ENCODE data around the gene HSD17B14.
"Not testable (repeated sequence)": the region's sequence is repeated elsewhere in the genome, so short reads cannot be mapped to it uniquely, and the experiment has no call there.

Gene HSD17B14

DNA sequence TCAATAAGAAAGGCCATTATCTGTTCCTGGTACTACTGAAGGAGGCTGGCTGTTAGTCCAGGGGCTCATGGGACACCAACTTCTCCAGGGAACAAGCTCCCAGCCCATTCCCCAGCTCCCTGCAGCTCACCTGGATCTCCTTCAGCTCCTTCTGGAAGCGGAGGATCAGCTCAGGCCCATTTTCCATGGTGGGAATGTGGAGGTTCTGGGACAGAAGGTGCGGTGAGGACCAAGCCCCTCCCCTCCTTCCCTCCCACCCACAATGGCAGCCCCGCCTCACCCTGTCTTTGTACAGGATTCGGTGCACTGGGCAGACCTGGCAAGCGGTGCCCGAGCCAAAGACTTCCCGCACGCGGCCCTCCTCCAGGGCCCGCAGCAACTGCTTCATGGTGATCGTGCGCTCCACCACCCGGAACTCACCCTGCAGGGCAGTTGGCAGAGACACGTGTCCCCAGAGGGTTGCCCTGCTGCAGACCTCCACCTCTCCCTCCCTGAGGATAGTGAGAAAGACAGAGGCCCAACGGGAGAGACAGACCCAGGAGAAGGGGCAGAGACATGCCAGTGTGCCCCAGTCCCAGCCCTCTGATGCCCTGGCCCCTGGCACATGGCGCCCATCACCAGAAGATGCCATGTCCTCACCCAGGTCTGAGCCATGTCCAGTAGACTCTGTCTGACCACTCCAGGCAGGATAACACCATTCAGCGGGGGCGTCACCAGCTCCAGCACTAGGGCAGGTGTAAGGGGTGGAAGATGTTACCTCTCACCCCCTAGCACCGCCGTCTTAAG lies 39.8 kb downstream of the HSD17B14 start:
- DNase-seq, result no peak

GRCh38 chr19:48795685-48796070 lies 40.6 kb downstream of the HSD17B14 start:
- DNase-seq, result no peak

- DNase-seq, result peak; percentile 63 to 93 (median 79)
Observed at GRCh38 chr19:48795055-48795684, 41.1 kb downstream of the HSD17B14 start.

GRCh38 chr19:48794291-48794690 lies 42.0 kb downstream of the HSD17B14 start:
- DNase-seq, result no peak

GRCh38 chr19:48793271-48793670 lies 43.0 kb downstream of the HSD17B14 start:
- no peak for DNase-seq

DNA sequence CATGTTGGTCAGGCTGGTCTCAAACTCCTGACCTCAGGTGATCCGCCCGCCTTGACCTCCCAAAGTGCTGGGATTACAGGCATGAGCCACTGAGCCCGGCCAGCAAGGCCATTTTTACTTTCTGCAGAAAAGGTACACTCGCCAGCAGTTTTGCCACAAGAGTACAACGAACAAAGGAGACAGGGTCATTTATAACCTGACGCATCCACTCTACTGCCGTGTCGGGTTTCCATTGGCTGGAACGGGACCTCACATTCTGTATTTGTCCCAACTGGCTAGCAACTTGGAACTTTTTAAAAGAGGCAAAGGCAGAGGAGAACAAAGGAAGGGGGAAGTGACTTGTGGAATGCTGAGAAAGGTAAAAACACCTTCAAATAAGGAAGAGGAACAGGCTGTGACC lies 49.0 kb downstream of the HSD17B14 start:
- not testable (repeated sequence) for DNase-seq

GRCh38 chr19:48786422-48786821 lies 49.9 kb downstream of the HSD17B14 start:
- DNase-seq, result not testable (repeated sequence)

DNA sequence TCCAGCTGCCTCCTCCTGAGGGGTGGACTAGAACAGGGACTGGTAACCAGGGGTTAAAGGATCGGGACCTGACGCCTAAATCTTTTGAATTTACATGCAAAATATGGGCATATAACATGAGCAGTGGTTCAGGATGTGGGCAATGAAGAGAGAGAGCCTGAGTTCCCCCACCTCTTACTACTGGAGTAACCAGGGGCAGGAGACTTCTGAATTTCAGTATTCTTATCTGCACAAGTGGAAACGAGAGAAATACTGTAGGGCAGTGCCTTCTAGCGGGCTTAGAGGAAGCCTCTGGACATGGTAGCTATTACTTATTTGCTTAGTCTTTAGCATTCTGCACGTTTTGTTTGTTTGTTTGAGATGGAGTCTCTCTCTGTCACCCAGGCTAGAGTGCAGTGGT lies 51.8 kb downstream of the HSD17B14 start:
- DNase-seq, result no peak

DNA sequence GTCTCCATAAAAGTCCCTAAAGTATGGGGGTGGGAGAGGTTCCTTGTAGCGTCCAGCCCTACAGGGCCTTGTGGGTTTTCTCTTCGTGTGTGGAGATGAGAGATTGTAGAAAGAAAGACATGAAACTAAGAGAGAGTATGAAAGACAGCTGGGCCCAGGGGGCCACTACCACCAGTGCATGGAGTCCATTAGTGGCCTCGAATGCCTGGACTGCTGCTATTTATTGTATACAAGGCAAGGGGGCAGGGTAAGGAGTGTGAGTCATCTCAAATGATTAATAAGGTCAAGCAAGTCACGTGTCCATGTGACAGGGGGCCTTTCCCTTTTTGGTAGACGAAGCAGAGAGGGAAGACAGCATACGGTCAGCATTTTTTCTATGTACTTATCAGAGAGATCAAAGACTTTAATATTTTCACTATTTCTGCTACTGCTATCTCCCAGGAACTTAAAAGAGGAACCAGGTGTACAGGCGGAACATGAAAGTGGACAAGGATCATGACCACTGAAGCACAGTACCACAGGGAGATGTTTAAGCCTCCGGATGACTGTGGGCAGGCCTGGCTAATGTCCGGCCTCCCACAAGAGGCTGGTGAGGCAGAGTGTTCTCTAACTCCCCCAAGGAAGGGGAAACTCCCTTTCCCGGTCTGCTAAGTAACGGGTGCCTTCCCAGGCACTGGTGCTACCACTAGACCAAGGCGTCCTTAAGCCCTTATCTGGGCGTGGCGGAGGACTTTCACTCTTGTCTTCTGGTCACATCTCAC lies 55.5 kb downstream of the HSD17B14 start:
- no peak for DNase-seq

GRCh38 chr19:48779636-48780035 lies 56.7 kb downstream of the HSD17B14 start:
- no peak for DNase-seq

DNA sequence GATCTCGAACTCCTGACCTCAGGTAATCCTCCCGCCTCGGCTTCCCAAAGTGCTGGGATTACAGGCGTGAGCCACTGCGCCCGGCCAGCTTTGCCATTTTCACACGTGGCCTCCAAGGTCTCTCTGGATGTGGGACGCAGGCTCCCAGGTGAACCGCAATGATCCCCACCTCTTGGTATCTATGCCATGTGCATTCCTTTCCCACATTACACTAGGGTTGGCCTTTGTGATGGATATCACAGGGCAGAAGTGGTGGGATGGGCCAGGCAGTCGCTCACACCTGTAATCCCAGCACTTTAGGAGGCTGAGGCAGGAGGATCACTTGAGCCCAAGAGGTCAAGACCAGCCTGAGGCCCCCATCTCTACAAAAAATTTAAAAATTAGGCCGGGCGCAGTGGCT lies 58.6 kb downstream of the HSD17B14 start:
- DNase-seq, result no peak

GRCh38 chr19:48777139-48777538 lies 59.2 kb downstream of the HSD17B14 start:
- DNase-seq, result no peak

DNA sequence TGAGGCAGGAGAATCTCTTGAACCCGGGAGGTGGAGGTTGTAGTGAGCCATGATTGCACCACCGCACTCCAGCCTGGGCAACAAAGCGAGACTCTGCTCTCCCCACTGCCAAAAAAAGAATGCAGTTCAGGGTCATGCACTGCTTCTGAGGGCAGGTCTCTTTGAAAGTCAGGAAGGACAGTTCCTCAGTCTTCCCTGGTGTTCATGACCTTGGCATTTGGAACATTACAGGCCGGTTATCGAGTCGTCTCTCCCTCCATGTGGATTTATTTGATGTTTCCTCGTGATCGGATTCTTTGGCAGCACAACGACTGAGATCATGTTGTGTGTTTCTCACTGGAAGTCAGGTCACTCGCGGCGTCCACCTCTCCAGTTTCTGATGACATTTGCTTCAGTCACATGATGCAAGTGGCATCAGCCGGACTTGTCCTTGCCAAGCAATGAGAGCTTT lies 63.8 kb downstream of the HSD17B14 start:
- DNase-seq, result no peak

DNA sequence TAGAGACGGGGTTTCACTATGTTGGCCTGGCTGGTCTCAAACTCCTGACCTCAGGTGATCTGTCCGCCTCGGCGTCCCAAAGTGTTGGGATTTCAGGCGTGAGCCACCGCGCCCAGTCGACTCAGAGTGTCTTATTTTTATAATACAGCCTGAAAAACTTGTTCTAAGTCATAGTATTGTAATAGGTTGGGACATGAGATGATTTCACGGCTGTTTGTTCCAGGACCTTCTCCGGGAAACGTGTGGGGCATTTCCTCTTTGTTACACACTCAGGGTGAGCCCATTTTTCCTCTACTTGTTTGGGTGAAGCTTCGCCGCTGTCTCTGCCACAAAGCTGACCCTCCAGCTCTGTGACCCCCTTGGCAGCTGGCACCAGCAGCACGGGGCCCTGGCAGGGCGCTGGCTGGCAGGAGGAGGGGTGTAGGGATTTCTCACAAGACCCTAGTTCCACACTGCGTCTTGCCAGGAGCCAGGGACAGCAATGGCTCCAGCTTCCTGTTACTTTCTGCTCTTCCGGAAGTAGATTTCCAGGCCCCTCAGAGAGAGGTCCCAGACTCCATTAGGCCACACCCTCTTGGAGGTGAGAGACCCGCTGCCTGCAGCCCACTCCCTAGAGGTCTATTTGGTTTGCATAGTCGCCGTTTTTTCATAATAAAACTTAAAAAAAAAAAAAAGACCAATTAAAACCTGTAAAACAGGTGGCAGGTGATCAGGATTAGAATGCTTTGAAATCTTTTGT lies 65.4 kb downstream of the HSD17B14 start:
- no peak for DNase-seq

GRCh38 chr19:48770266-48770665 lies 66.0 kb downstream of the HSD17B14 start:
- no peak for DNase-seq

DNA sequence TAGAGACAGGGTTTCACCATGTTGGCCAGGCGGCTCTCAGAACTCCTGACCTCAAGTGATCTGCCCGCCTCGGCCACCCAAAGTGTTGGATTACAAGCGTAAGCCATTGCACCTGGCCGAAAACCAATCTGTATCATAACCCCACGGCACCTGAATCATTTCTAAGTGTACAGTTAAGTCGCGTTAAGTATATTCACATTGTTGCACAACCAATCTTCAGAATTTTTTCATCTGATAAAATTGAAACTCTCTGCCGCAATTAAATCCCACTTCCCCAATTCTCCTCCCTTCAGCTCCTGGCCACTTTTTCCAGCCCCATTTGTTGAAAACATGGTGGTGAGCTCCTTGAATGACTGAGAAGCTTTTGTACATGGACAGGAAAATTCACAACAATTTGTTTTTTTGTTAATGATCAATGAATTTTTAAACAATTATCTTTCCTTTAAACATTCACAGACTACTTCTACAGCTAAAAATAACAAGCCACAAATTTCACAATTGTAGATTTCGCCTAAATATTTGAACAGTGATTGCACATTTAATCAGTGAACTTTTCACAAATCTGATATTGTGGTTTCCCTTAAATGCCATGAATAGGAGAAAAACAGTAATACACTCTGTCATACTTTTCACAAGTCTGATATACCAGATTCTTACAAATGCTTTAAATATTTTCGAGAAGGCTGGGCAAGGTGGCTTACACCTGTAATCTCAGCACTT lies 67.1 kb downstream of the HSD17B14 start:
- DNase-seq, result no peak

GRCh38 chr19:48768171-48768753 lies 68.0 kb downstream of the HSD17B14 start:
- not testable (repeated sequence) for DNase-seq

DNA sequence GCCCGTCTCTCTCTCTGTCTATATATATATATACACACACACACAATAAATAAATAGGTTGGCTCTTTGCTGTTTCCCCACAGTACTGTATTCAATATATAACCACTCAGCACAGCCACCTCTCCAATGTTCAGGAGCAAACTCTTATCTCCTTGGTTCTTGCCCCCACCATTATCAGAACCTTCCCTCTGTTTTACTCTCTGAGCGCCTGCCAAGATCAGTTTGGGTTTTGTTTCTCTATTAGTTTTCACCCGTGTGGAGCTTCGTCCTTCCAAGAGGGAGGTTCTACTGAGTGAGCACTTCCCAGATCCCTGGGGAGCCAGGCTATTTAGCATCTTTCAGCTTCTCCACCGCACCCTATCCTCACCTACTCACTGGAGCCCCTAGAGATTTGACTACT lies 70.5 kb downstream of the HSD17B14 start:
- not testable (repeated sequence) for DNase-seq

Data from T-helper 2 cell (primary cell).